AG04449 (cell line): ENCODE measurements around the gene CDC25B.
"Not testable (repeated sequence)": the region's sequence is repeated elsewhere in the genome, so short reads cannot be mapped to it uniquely, and the experiment has no call there.

Experiments
- CTCF ChIA-PET: fragments of 350-600 bp; formaldehyde crosslinking; extraction: SDS; loops from one replicate; lab custom pipeline; 2021; ENCODE audit warnings: antibody characterized with exemption; lab: Yijun Ruan, JAX
- POLR2A ChIA-PET: fragments of 400-600, 350-600 bp; formaldehyde crosslinking; extraction: SDS; loops from one replicate; lab custom pipeline; 2020; ENCODE audit warnings: antibody characterized with exemption, inconsistent platforms; lab: Yijun Ruan, JAX
- DNase-seq: peaks from one replicate; pipeline ENCODE4 v3.0.0-alpha.2; 2010; ENCODE audit warnings: low read depth, low spot score
- H3K4me3 ChIP-seq: 2 replicates; pipeline ENCODE4 v1.5.1; 2011; ENCODE audit warnings: low read depth, mild to moderate bottlenecking, control low read depth, low read length
- CTCF ChIP-seq: IDR thresholded peaks from one replicate; pipeline ENCODE4 v1.5.1; 2011; ENCODE audit warnings: mild to moderate bottlenecking, moderate library complexity, low read length, control low read depth, inconsistent platforms; ENCODE audit not compliant: insufficient read depth; ENCODE audit errors: missing control alignments

The CDC25B gene

GRCh38 chr20:3821996-3822395 lies 25.9 kb downstream of the CDC25B start:
- TF ChIP-seq CTCF = no peak
- ChIA-PET POLR2A (no interaction called here), CTCF (interaction anchor here (0.6 to 8.8 kb wide), 9 partner anchors 11 to 263 kb away, joined by 3 to 255 read pairs (median 11); partner anchors contain the start of genes CENPB and SPEF1)
- DNase-seq = no peak
- H3K4me3 ChIP-seq = no peak overlapping the region

- no peak for DNase-seq
- TF ChIP-seq CTCF = no peak
- ChIA-PET CTCF (interaction anchor here (0.9 to 8.8 kb wide), 2 partner anchors 37 to 82 kb away, joined by 3 to 255 read pairs; partner anchors contain the start of genes CENPB and SPEF1), POLR2A (no interaction called here)
- no peak overlapping the region for H3K4me3 ChIP-seq
Observed at GRCh38 chr20:3823881-3824280, 27.8 kb downstream of the CDC25B start.

DNA sequence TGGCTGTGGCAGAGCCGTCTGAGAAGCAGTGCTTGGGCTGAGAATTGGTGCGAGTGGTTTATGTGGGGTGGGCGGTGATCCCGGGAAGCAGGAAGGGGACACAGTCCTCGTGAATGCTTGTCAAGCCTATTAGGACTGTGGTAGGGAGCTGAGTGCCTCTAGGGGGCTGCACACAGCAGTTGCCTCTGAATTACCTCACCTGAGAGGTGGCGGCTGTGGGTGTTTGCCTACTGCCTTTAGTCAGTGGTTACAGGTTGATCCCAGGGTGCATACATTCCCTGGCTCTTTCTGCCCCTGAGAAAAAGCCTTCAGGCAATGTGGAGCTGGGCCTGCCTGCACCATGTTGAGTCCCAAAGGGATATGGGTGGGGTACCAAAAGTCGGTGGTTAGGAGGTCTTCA lies 29.4 kb downstream of the CDC25B start:
- H3K4me3 ChIP-seq = no peak overlapping the region
- no peak for TF ChIP-seq CTCF
- ChIA-PET POLR2A (interaction anchor here (1.4 kb wide), 1 partner anchor 39 kb away, joined by 3 read pairs; the partner anchor contains the start of gene CENPB), CTCF (interaction anchor here (0.9 to 1.0 kb wide), 3 partner anchors 29 to 38 kb away, joined by 3 read pairs; no protein-coding TSS in a partner anchor)
- no peak for DNase-seq

DNA sequence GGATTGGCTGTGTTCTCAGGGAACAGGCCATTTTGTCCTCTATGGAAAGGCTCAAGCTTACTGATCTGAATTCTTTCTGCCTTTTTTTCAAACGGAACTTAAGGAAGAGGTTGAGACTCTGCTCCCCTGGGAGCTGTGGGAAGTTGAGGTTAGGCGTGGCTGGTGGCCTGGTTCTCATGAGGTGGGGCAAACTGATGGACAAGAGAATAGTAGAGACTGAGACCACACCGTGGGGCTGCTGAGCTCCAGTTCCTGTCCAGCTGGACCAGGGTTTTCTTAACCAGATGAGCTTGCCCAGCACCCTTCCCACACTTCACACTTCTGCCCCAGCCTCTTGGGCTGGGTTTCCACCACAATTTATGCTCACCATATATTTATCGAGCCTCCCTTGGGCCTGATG lies 30.3 kb downstream of the CDC25B start:
- no peak overlapping the region for H3K4me3 ChIP-seq
- CTCF ChIA-PET = interaction anchor here (1.0 to 1.5 kb wide), 3 partner anchors 8 to 45 kb away, joined by 3 to 6 read pairs (median 4); partner anchors contain the start of gene SPEF1
- TF ChIP-seq CTCF = no peak
- POLR2A ChIA-PET = interaction anchor here (1.4 kb wide), 1 partner anchor 40 kb away, joined by 3 read pairs; the partner anchor contains the start of gene CENPB
- DNase-seq = no peak

- ChIA-PET CTCF (interaction anchor here (0.8 to 2.5 kb wide), 2 partner anchors 9 to 78 kb away, joined by 4 to 20 read pairs; partner anchors contain the start of gene AP5S1), POLR2A (no interaction called here)
- no peak for TF ChIP-seq CTCF
- H3K4me3 ChIP-seq = no peak overlapping the region
- DNase-seq = no peak
Observed at GRCh38 chr20:3828798-3829197, 32.7 kb downstream of the CDC25B start.

DNA sequence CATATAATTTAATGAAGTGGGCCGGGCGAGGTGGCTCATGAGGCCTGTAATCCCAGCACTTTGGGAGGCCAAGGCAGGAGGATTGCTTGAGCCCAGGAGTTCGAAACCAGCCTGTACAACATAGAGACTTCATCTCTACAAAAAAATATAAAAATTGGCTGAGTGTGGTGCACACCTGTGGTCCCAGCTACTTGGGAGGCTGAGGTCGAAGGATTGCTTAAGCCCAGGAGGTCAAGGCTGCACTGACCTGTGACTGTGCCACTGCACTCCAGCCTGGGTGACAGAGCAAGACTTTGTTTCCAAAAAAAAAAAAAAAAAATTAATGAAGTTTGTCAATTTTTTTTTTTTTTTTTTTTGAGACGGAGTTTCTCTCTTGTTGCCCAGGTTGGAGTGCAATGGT lies 33.8 kb downstream of the CDC25B start:
- H3K4me3 ChIP-seq, POLR2A ChIA-PET, DNase-seq: not testable (repeated sequence)
- CTCF ChIA-PET = interaction anchor here (0.8 to 2.5 kb wide), 5 partner anchors 10 to 241 kb away, joined by 3 to 20 read pairs (median 5); partner anchors contain the start of gene AP5S1

DNA sequence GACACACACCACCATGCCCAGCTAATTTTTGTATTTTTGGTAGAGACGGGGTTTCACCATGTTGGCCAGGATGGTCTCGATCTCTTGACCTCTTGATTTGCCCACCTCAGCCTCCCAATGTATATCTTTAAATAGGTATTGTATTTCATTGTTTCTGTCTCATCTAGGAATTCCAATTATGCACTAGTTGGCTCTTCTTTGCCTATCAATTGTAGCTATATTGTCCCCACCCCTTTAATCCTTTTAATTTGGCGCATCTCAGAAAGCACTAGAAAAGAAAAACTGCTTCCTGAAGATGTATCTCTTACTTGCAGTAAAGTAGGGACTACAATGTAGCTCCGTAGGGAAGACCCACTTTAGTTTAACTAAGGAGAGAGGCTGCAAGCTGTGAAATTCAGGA lies 40.0 kb downstream of the CDC25B start:
- DNase-seq = no peak

More for the DNA sequence above, 40.0 kb downstream of the CDC25B start:
- no peak overlapping the region for H3K4me3 ChIP-seq
- CTCF ChIA-PET = interaction anchor here (1.2 to 2.3 kb wide), 2 partner anchors 9 to 16 kb away, joined by 3 to 24 read pairs; partner anchors contain the start of gene AP5S1
- POLR2A ChIA-PET = no interaction called here
- no peak for TF ChIP-seq CTCF
